NT2/D1 (cell line): ENCODE data around the gene CORT.

Experiments used
- SUZ12 ChIP-seq: IDR thresholded peaks from 2 replicates; pipeline ENCODE4 v1.6.1; 2011; ENCODE audit not compliant: insufficient read length, insufficient read depth; ENCODE audit errors: extremely low read depth
- YY1 ChIP-seq: IDR thresholded peaks from 2 replicates; pipeline ENCODE4 v1.6.1; 2011; ENCODE audit not compliant: insufficient read length, insufficient read depth

GRCh38 chr1:10450156-10450814 lies 454 bp downstream of the CORT start:
- no peak for TF ChIP-seq YY1
- no peak for TF ChIP-seq SUZ12
